HG03378 (cell line): Measurements from ENCODE around the gene CSNK1A1L.

ENCODE experiments used
- ATAC-seq: cut with Tn5 transposase; IDR thresholded peaks from one replicate; pipeline ENCODE4 v1.9.1; 2021; ENCODE audit warnings: mild to moderate bottlenecking, moderate library complexity; ENCODE audit not compliant: unreplicated experiment

The CSNK1A1L gene

GRCh38 chr13:37107868-37108267, 2.4 kb upstream of the CSNK1A1L start:
- no peak for ATAC-seq

DNA sequence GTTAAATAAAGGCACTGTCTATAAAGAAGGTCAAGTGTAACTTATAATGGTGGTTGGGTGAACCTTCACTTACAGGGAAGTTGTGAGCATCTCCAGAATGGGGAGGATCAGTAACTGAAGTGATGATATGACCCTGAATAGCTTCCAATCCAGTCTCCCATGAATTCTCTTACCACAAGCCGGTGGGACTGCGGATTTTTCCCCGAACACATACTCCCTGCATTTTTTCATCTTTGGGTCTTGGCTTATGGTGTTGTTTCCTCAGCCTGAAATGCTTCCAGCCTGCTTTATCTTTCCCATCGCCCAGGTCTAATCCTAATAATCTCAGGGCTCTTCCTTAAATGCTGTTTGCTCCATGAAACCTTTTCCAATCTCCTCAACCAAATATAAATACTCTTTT, 2.0 kb upstream of the CSNK1A1L start:
- ATAC-seq = no peak

GRCh38 chr13:37106642-37107041, 1.2 kb upstream of the CSNK1A1L start:
- no peak for ATAC-seq

- no peak for ATAC-seq
Measured at GRCh38 chr13:37102896-37103295, 2.6 kb downstream of the CSNK1A1L start.

DNA sequence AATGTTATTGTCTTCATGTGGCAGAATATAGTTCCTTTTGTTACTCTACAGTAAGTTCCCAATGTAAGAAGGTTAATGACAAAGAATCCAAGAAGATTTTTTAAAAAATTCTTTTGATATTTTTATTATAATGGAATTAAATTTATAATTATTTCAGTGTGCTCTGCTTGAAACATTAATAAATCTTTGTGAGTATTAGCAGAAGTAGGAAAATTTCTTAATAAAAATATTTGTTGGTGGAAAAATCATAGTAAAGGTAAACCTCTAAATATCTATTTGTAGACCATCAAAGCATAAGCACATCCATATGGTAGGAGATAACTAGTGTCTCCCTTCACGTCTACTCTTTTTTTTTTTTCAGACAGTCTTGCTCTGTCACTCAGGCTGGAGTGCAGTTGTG, 4.3 kb downstream of the CSNK1A1L start:
- ATAC-seq = no peak

DNA sequence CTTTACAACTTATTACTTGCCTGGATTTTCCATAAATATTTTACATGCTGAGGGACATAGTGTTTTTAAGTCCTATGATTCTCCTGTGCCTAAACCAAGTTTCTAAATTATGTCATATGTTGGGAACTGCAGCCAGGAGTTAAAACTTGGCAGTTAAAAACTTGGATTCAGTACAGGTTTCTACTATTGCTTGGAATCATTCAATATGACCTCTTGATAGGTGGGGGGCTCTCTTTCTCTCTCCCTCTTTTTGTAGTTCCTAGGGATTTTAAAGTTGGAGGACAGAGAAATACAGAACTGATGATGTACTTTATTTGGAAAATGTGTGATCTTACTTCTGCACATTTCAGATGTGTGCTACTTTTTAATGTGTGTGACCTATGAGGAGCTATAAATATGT, 4.7 kb downstream of the CSNK1A1L start:
- ATAC-seq = no peak

DNA sequence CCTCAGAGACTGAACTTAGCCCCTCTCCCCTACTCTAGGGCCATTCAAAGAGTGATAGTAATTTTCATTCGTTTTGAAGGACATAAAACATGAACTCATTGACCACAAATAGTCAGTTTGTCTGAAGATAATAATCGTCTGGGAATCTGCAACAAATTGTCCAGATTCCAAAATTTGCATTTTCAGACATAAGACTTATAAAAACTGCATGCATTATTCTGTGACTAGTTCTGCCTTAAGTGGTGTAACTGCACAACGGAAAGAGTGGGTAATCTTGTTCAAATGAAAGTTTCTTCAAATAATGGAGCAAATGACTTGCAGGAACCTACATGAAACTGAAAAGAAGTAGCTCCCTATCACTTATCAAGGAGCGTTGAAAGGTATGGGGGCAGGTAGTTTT, 8.4 kb downstream of the CSNK1A1L start:
- ATAC-seq = no peak

DNA sequence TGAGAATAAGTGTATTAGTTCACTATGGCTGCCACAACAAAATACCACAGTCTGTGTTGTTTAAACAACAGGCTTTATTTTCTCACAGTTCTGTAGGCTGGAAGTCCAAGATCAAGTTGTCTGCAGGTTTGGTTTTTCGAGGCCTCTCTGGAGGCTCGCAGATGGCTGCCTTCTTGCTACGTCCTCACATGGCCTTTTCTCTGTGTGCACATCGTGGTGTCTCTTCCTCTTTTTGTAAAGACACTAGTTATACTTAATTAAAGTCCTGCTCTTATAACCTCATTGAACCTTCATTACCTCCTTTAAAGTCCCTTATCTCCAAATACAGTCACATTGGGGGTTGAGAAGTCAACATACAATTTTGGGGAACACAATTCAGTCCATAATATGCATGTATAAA, 10.6 kb downstream of the CSNK1A1L start:
- ATAC-seq = no peak

DNA sequence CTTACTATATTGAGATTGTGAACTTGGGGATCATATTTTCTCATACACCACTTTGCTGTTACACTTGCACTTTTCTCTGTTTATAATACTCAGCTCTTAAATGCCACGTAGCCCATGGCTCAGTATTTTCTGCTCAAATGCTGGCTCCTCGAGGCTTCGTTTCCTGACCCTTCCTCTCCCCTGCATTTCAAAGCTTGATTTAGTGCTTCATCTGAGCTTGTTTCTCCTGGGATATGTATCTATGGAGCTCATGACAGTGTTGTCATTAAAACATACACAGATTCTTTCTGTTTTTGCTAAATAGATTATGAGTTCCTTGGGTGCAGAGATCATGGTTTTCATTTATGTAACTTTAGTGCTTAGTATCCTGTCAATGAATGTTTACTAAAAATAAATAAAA, 11.4 kb downstream of the CSNK1A1L start:
- ATAC-seq = no peak

DNA sequence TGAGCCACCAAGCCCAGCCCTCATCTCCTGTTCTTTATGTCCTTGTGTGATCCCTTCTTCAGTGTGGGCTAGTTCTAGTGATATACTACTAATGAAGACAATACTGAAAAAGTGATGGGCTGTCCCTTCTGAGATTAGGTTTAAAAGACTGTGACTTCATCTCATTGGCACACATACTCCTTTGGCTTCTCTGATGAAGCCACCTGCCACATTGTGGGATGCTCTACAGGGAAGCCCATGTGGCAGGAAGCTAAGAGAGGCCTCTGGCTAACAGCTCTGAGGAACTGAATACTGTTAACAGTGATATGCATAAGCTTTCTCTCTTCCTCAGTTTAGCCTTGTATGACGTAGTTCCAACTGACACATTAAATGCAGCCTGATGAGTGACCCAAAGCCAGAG, 13.6 kb downstream of the CSNK1A1L start:
- ATAC-seq = no peak

- ATAC-seq = no peak
Measured at GRCh38 chr13:37090912-37091311, 14.6 kb downstream of the CSNK1A1L start.

DNA sequence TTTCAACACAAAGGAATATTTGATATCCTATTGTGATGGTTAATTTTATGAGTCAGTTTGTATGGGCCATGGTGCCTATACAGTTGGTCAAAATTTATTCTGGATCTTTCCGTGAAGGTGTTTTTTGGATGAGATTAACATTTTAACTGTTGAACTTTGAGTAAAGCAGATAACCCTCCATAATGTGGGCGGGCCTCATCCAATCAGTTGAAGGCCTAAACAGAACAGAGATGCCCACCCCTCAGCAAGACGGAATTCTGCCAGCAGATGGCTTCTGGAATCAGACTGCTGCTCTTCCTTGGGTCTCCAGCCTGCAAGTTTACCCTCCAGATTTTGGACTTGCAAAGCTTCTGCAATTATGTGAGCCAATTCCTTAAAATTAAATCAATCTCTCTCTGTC, 16.0 kb downstream of the CSNK1A1L start:
- ATAC-seq = no peak

GRCh38 chr13:37087486-37087885, 18.0 kb downstream of the CSNK1A1L start:
- no peak for ATAC-seq

GRCh38 chr13:37085606-37086005, 19.9 kb downstream of the CSNK1A1L start:
- ATAC-seq = no peak

GRCh38 chr13:37076818-37077217, 28.6 kb downstream of the CSNK1A1L start:
- ATAC-seq = no peak

DNA sequence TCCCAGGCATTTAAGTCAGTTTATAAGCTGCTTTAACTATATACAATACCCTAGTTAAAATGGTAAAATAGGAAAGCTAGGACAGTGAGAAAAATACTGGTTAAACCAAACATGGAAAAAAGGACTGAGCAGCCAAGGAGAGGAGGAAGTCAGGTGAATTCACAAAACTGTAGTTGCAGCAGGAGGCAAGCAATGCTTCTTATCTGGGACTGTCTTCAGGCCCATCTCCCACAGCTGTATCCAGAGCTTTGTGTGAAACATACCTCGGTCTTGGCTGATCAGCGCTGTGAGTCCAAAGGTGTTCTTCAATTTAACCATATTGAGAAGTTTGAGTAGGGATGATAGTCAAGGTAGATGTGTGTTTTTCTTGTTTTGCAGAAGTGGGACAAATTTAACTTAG, 30.3 kb downstream of the CSNK1A1L start:
- ATAC-seq = no peak

- ATAC-seq = no peak
Measured at GRCh38 chr13:37074703-37075102, 30.8 kb downstream of the CSNK1A1L start.

DNA sequence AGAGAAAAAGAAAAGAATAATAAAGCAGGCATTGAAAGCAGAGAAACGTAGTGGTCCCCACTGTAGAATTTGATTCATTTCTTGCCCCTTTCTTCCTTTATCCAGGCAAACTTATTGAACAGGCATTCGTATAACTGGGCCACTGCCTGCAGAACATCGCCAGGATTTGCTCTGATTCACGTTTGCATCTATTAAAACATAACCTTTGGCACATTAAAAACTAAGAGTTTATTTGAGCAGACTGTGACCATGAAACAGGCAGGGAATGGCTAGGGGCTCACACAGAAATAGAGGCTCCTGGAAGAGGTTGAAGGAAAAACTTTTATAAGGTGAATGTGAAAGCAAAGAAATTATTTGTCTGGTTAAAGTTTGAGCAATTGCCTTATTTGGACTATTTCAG, 33.4 kb downstream of the CSNK1A1L start:
- ATAC-seq = no peak

DNA sequence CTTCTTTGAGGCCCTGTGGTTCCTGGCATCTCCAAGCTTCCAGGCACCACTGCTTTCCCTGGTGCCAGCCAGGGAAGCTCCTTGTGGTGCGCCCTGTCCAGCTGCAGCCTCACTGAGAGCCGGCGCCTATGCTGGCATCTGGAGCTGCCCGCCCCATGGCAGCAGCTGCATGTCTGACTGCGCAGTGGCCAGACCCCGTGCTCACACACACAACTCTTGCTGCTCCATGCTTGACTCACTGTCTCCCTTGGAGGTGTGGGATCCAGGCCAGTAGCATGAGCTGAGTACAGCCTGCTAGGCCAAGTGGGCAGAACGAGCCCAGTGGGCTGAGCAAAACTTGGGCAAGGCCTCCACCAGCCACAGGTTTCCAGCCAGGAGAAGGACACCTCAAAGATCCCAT, 34.5 kb downstream of the CSNK1A1L start:
- no peak for ATAC-seq

DNA sequence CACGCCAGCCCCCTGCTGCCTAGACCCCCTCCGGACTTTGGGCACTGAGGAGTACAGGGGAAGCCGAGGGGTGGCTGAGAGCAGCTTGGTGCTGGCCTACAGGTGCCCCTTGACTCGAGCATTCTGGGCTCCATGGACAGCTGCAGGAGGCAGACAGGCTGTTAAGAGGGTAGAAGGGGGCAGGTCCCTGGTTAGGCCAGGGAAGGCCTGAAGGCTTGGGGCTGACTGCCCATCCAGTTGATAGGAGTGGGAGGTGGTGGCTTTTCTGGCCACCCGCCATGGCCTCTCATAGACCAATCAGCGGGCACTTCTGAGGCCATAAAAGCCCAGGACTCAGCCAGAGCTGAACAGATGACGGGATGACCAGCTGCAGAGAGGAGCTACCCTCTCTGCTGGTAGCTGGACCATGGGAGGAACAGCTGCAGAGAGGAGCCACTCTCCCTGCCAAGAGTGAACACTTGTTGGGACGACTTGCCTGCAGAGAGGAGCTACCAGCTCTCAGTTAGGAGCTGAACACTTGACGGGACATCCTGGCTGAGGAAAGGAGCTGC, 35.2 kb downstream of the CSNK1A1L start:
- ATAC-seq = no peak

- no peak for ATAC-seq
Measured at GRCh38 chr13:37069597-37070103, 35.8 kb downstream of the CSNK1A1L start.

- no peak for ATAC-seq
Measured at GRCh38 chr13:37068962-37069361, 36.5 kb downstream of the CSNK1A1L start.

GRCh38 chr13:37067874-37068273, 37.6 kb downstream of the CSNK1A1L start:
- peak; percentile 46 for ATAC-seq
